Measurements from ENCODE around the gene CHEK1. TPM values are rescaled to one million over a fixed set of nuclear protein-coding genes. Genes with fewer than 3 reads are reported as not detected.

The CHEK1 gene
- total and polyA plus RNA-seq, 9 of the 15 experiments (the other 6 are each of a cell fraction or from before 2014, with no cell fraction given): 62.6 to 108 (median 87.5) TPM

- no peak overlapping the region for H3K9ac ChIP-seq (ENCODE audit: insufficient read depth in 1 of 2, low read depth in 2 of 2, low read length in 2 of 2)
- no peak overlapping the region for H3K27ac ChIP-seq (ENCODE audit: extremely low read depth, low read depth, low read length)
- no peaks in the 10 kb centered on the region for H3K36me3 ChIP-seq (ENCODE audit: control insufficient read depth, insufficient read depth, low read length)
- H3K27me3 ChIP-seq (ENCODE audit: control insufficient read depth in 2 of 2, insufficient read depth in 2 of 2, low read length in 2 of 2): peaks cover 10 to 22% of the 10 kb centered on the region in 2 experiments; a peak in 4 of 5 replicates
- no peak overlapping the region for H3K4me2 ChIP-seq (ENCODE audit: insufficient read depth, low read length)
- H3K79me2 ChIP-seq (ENCODE audit: control insufficient read depth, insufficient read depth, low read length): no peaks in the 10 kb centered on the region
- ChIA-PET CTCF (ENCODE audit: low intra/inter-chr PET ratio) (interaction anchor here (0.7 kb wide), 1 partner anchor 147 kb away, joined by 3 read pairs; no protein-coding TSS in a partner anchor), POLR2A (no interaction called here)
- FAIRE-seq (peak; percentile 48), DNase-seq (ENCODE audit: extremely low read depth in 1 of 4, low spot score in 3 of 4) (peak in 2 of 4 experiments; percentile 9 to 11), ATAC-seq (peak; percentile 60; the same call in 2 of the 3 replicates)
- H2AFZ ChIP-seq (ENCODE audit: low read depth, low read length): no peak overlapping the region
- H3K4me1 ChIP-seq (replicated peaks in 1 of 2; ENCODE audit: control insufficient read depth in 2 of 2, insufficient read depth in 2 of 2, low read length in 2 of 2): no peaks in the 10 kb centered on the region
- in situ Hi-C loops (cut with MboI) (no loop called here), intact Hi-C loops (cut with micrococcal nuclease) (loop anchor here (2.0 to 10.0 kb wide), 2 partner anchors 145 to 169 kb away; no protein-coding TSS in a partner anchor)
- H3K9me1 ChIP-seq (ENCODE audit: control insufficient read depth, insufficient read depth, low read length): no peaks in the 10 kb centered on the region
- BruUV-seq (replicated peaks): no TSS peak
- H3K9me3 ChIP-seq (replicated peaks; ENCODE audit: control insufficient read depth, insufficient read depth, low read depth, low read length): no peaks in the 10 kb centered on the region
- H3K4me3 ChIP-seq: no peak overlapping the region
- WGBS (ENCODE audit: insufficient coverage, low coverage, missing lambda C conversion rate): 0% methylated on average over 1 of the region's 1 CpG
- H4K20me1 ChIP-seq (replicated peaks; ENCODE audit: control insufficient read depth, insufficient read depth, low read length): no peaks in the 10 kb centered on the region
- TF ChIP-seq SMC3 (conservative IDR thresholded peaks at IDR 0.05; ENCODE audit: insufficient read depth, low read depth, low read length): 0 out of 2 replicates have a peak, but pooled peaks have one; percentile 34
- no peak for TF ChIP-seq RCOR1 (IDR thresholded peaks at IDR 0.05; ENCODE audit: borderline replicate concordance in 1 of 2, low read depth in 2 of 2, low read length in 2 of 2)
- no peak for TF ChIP-seq IRF2 (CRISPR knock-in tag; IDR thresholded peaks at IDR 0.05)
- no peak for TF ChIP-seq ZC3H4 (CRISPR knock-in tag; IDR thresholded peaks at IDR 0.05; ENCODE audit: borderline replicate concordance)
- TF ChIP-seq KDM4B (IDR thresholded peaks at IDR 0.05; ENCODE audit: borderline replicate concordance in 2 of 2, low read depth in 1 of 2): no peak
- no peak for TF ChIP-seq TCF7L2 (IDR thresholded peaks at IDR 0.05; ENCODE audit: low read depth, low read length)
- no peak for TF ChIP-seq MCM5 (IDR thresholded peaks at IDR 0.05; ENCODE audit: low read depth)
- no peak for TF ChIP-seq PBX2 (CRISPR knock-in tag; IDR thresholded peaks at IDR 0.05; ENCODE audit: low read depth)
- TF ChIP-seq PBX2 (tag; conservative IDR thresholded peaks at IDR 0.05; ENCODE audit: low read depth): no peak
- no peak for TF ChIP-seq CREBBP (IDR thresholded peaks at IDR 0.05; ENCODE audit: low read depth, low read length)
- TF ChIP-seq IFI16 (CRISPR knock-in tag; IDR thresholded peaks at IDR 0.05): no peak
- TF ChIP-seq ZBTB11 (CRISPR knock-in tag; IDR thresholded peaks at IDR 0.05): no peak
- TF ChIP-seq NUFIP1 (IDR thresholded peaks at IDR 0.05; ENCODE audit: partially characterized antibody): no peak
- TF ChIP-seq SMAD2 (IDR thresholded peaks at IDR 0.05; ENCODE audit: low read depth, low read length): no peak
Measured at GRCh38 chr11:125724125-125724524, 99.2 kb downstream of the CHEK1 start.
